ENCODE results near the gene CYP3A7.
"Not testable (repeated sequence)": the region's sequence is repeated elsewhere in the genome, so short reads cannot be mapped to it uniquely, and the experiment has no call there.

CYP3A7 gene

GRCh38 chr7:99685871-99686608, 49.0 kb downstream of the CYP3A7 start:
- H3K36me3 ChIP-seq (replicated peaks; ENCODE audit: low read depth, low read length); H3K4me2 ChIP-seq (ENCODE audit: low read length); H4K20me1 ChIP-seq (ENCODE audit: insufficient read depth, low read length); H3K4me3 ChIP-seq (ENCODE audit: low read length); H2AFZ ChIP-seq (ENCODE audit: low read depth, low read length); H3K79me2 ChIP-seq (ENCODE audit: low read length); H3K27me3 ChIP-seq (ENCODE audit: low read depth, low read length); H3K9ac ChIP-seq (ENCODE audit: low read length); H3K4me1 ChIP-seq (ENCODE audit: low read length); H3K27ac ChIP-seq (ENCODE audit: low read length); H3K9me3 ChIP-seq (ENCODE audit: insufficient read depth, low read length): not testable (repeated sequence)

- Histone ChIP-seq H3K4me3 (ENCODE audit: low read length) (no peak overlapping the region), H2AFZ (ENCODE audit: low read depth, low read length) (no peak overlapping the region), H3K4me2 (ENCODE audit: low read length) (no peak overlapping the region), H3K9ac (ENCODE audit: low read length) (no peak overlapping the region), H3K9me3 (ENCODE audit: insufficient read depth, low read length) (no peaks in the 10 kb centered on the region), H3K27me3 (ENCODE audit: low read depth, low read length) (no peaks in the 10 kb centered on the region), H3K79me2 (ENCODE audit: low read length) (no peaks in the 10 kb centered on the region), H3K27ac (ENCODE audit: low read length) (no peak overlapping the region), H4K20me1 (ENCODE audit: insufficient read depth, low read length) (no peaks in the 10 kb centered on the region), H3K4me1 (ENCODE audit: low read length) (no peaks in the 10 kb centered on the region), H3K36me3 (replicated peaks; ENCODE audit: low read depth, low read length) (no peaks in the 10 kb centered on the region)
- TF ChIP-seq CTCF (IDR thresholded peaks at IDR 0.05; ENCODE audit: low read depth, low read length) (no peak), EZH2phosphoT487 (IDR thresholded peaks at IDR 0.05; ENCODE audit: low read depth) (no peak)
These were observed 49.8 kb downstream of the CYP3A7 start for GRCh38 chr7:99685129-99685758.

GRCh38 chr7:99679400-99680191, 55.4 kb downstream of the CYP3A7 start, which contains the start of gene CYP3A5:
CYP3A5 (minus strand) TSS chr7:99679996; CDS start chr7:99679896, 100 bp downstream.
- Histone ChIP-seq H3K36me3 (replicated peaks; ENCODE audit: low read depth, low read length) (no peaks in the 10 kb centered on the region), H3K4me3 (ENCODE audit: low read length) (no peak within 1 kb of the TSS), H3K4me1 (ENCODE audit: low read length) (no peaks in the 10 kb centered on the region), H3K27me3 (ENCODE audit: low read depth, low read length) (no peaks in the 10 kb centered on the region), H3K4me2 (ENCODE audit: low read length) (no peak within 1 kb of the TSS), H3K9ac (ENCODE audit: low read length) (no peak within 1 kb of the TSS), H3K9me3 (ENCODE audit: insufficient read depth, low read length) (no peaks in the 10 kb centered on the region), H3K79me2 (ENCODE audit: low read length) (no peaks in the 10 kb centered on the region), H2AFZ (ENCODE audit: low read depth, low read length) (no peak within 1 kb of the TSS), H3K27ac (ENCODE audit: low read length) (no peak within 1 kb of the TSS), H4K20me1 (ENCODE audit: insufficient read depth, low read length) (no peaks in the 10 kb centered on the region)
- TF ChIP-seq CTCF (IDR thresholded peaks at IDR 0.05; ENCODE audit: low read depth, low read length) (no peak), EZH2phosphoT487 (IDR thresholded peaks at IDR 0.05; ENCODE audit: low read depth) (no peak)

- Histone ChIP-seq H3K4me2 (ENCODE audit: low read length) (no peak overlapping the region), H3K79me2 (ENCODE audit: low read length) (no peaks in the 10 kb centered on the region), H3K4me3 (ENCODE audit: low read length) (no peak overlapping the region), H3K27me3 (ENCODE audit: low read depth, low read length) (no peaks in the 10 kb centered on the region), H3K9ac (ENCODE audit: low read length) (no peak overlapping the region), H3K27ac (ENCODE audit: low read length) (no peak overlapping the region), H2AFZ (ENCODE audit: low read depth, low read length) (no peak overlapping the region), H4K20me1 (ENCODE audit: insufficient read depth, low read length) (no peaks in the 10 kb centered on the region), H3K36me3 (replicated peaks; ENCODE audit: low read depth, low read length) (no peaks in the 10 kb centered on the region), H3K9me3 (ENCODE audit: insufficient read depth, low read length) (no peaks in the 10 kb centered on the region), H3K4me1 (ENCODE audit: low read length) (no peaks in the 10 kb centered on the region)
- no peak for TF ChIP-seq EZH2phosphoT487 (IDR thresholded peaks at IDR 0.05; ENCODE audit: low read depth)
- TF ChIP-seq CTCF (IDR thresholded peaks at IDR 0.05; ENCODE audit: low read depth, low read length) = no peak
These were observed 56.0 kb downstream of the CYP3A7 start for GRCh38 chr7:99679032-99679399.

All from OCI-LY3 (cell line).